Breast epithelium (tissue), 4 donors: ENCODE results near the gene FMNL1. TPM values are rescaled to one million over a fixed set of nuclear protein-coding genes. Genes with fewer than 3 reads are reported as not detected.
"Not testable (repeated sequence)": the region's sequence is repeated elsewhere in the genome, so short reads cannot be mapped to it uniquely, and the experiment has no call there.

ENCODE experiments used
- DNase-seq, 2 donors: peaks; one replicate each; pipeline ENCODE4 v3.0.0-alpha.2; 2019; ENCODE audit warnings: low spot score in 2 of 2
- H3K27ac ChIP-seq, 2 donors: fragments of 200-600 bp; sonication (generic) in 1 of 2; one replicate each; pipeline ENCODE4 v1.5.1; 2016 to 2019; ENCODE audit warnings: mild to moderate bottlenecking in 1 of 2
- H3K27me3 ChIP-seq, 2 donors: fragments of 200-600 bp; sonication (generic) in 1 of 2; one replicate each; pipeline versions ENCODE4 v1.5.1 to v1.6.0; 2017 to 2019; ENCODE audit warnings: control low read depth in 1 of 2, mild to moderate bottlenecking in 1 of 2
- H3K36me3 ChIP-seq: fragments of 200-600 bp; one replicate; pipeline ENCODE4 v1.5.1; 2019
- H3K4me1 ChIP-seq, 2 donors: fragments of 200-600 bp; sonication (generic); one replicate each; pipeline ENCODE4 v1.5.1; 2016 to 2019; ENCODE audit warnings: control low read depth in 1 of 2
- H3K4me3 ChIP-seq, 3 donors: fragments of 200-600 bp; sonication (generic); 1 replicate in 2 of 3; 2 replicates in 1 of 3; pipeline ENCODE4 v1.5.1; 2016 to 2019; ENCODE audit warnings: mild to moderate bottlenecking in 3 of 3, moderate library complexity in 2 of 3
- H3K9me3 ChIP-seq, 2 donors: fragments of 200-600 bp; sonication (generic) in 1 of 2; one replicate each; pipeline ENCODE4 v1.5.1; 2016 to 2019; ENCODE audit warnings: control low read depth in 1 of 2
- CTCF ChIP-seq, 3 donors: fragments of 450-650 bp; IDR thresholded peaks; one replicate each; pipeline ENCODE4 v1.5.1; 2016 to 2017; ENCODE audit warnings: antibody characterized with exemption in 3 of 3, mild to moderate bottlenecking in 3 of 3, moderate library complexity in 3 of 3
- POLR2A ChIP-seq: fragments of 450-650 bp; IDR thresholded peaks from one replicate; pipeline ENCODE4 v1.6.1; 2016; ENCODE audit warnings: antibody characterized with exemption, mild to moderate bottlenecking, moderate library complexity
- POLR2AphosphoS5 ChIP-seq, 3 donors: sonication (generic); formaldehyde crosslinking; IDR thresholded peaks; one replicate each; pipeline ENCODE4 v1.6.1; 2017; ENCODE audit warnings: antibody characterized with exemption in 3 of 3
- intact Hi-C: fragments of 100-400 bp; cut with DNase I; formaldehyde crosslinking; loops from one replicate; pipeline ENCODE4 v1.15.1; 2023; ENCODE audit warnings: low total_unique reads
- total RNA-seq, 3 donors: library from RNA; depleted of rRNA; stranded (reverse); fragments of >200 nt; gene quantifications; one replicate each; pipeline ENCODE4 v1.1.0, GENCODE V29; 2016

The FMNL1 gene
- total RNA-seq, 3 donors from 2014 or later: 9.2 to 31.2 (median 10.8) TPM

GRCh38 chr17:45246861-45247428 is 25.3 kb downstream of the FMNL1 start:
- H3K4me3 ChIP-seq: peak overlapping the region; percentile 35 to 82 (median 76)
- no peaks in the 10 kb centered on the region for H3K9me3 ChIP-seq
- H3K36me3 ChIP-seq: no peaks in the 10 kb centered on the region
- TF ChIP-seq POLR2A (no peak), CTCF (IDR thresholded peaks at IDR 0.05) (peak in 2 of 3 donors; percentile 8 to 12)
- no peaks in the 10 kb centered on the region for H3K4me1 ChIP-seq
- no peak for DNase-seq
- H3K27me3 ChIP-seq: no peaks in the 10 kb centered on the region
- intact Hi-C loops: no loop called here
- H3K27ac ChIP-seq: peak overlapping the region; percentile 84 to 90

GRCh38 chr17:45247429-45248131 is 25.9 kb downstream of the FMNL1 start:
- Histone ChIP-seq H3K27ac (peak overlapping the region; percentile 84 to 90), H3K27me3 (no peaks in the 10 kb centered on the region), H3K36me3 (no peaks in the 10 kb centered on the region), H3K9me3 (no peaks in the 10 kb centered on the region), H3K4me1 (no peaks in the 10 kb centered on the region), H3K4me3 (peak overlapping the region; percentile 35 to 82 (median 76))
- peak in 1 of 3 donors; percentile 14 for TF ChIP-seq POLR2AphosphoS5 (IDR thresholded peaks at IDR 0.05)
- TF ChIP-seq CTCF (IDR thresholded peaks at IDR 0.05): no peak
- TF ChIP-seq POLR2A: peak; percentile 40
- intact Hi-C loops: no loop called here
- DNase-seq: peak; percentile 93 to 96

GRCh38 chr17:45248132-45248957 is 26.7 kb downstream of the FMNL1 start:
- Histone ChIP-seq H3K27me3 (no peaks in the 10 kb centered on the region), H3K9me3 (no peaks in the 10 kb centered on the region), H3K27ac (peak overlapping the region; percentile 84 to 90), H3K4me3 (peak overlapping the region; percentile 35 to 82 (median 76)), H3K4me1 (no peaks in the 10 kb centered on the region), H3K36me3 (no peaks in the 10 kb centered on the region)
- TF ChIP-seq POLR2AphosphoS5 (IDR thresholded peaks at IDR 0.05) (no peak), POLR2A (no peak), CTCF (IDR thresholded peaks at IDR 0.05) (no peak)
- peak; percentile 66 to 70 for DNase-seq
- intact Hi-C loops: no loop called here

GRCh38 chr17:45251931-45252330 is 30.2 kb downstream of the FMNL1 start:
- no peaks in the 10 kb centered on the region for H3K9me3 ChIP-seq
- H3K4me3 ChIP-seq: no peak overlapping the region
- no peak for DNase-seq
- intact Hi-C loops: no loop called here
- TF ChIP-seq CTCF (IDR thresholded peaks at IDR 0.05): no peak
- no peak for TF ChIP-seq POLR2AphosphoS5 (IDR thresholded peaks at IDR 0.05)
- no peak for TF ChIP-seq POLR2A
- no peaks in the 10 kb centered on the region for H3K27me3 ChIP-seq
- peak overlapping the region in 1 of 2 donors; percentile 5 for H3K27ac ChIP-seq
- no peaks in the 10 kb centered on the region for H3K36me3 ChIP-seq
- no peaks in the 10 kb centered on the region for H3K4me1 ChIP-seq

GRCh38 chr17:45253237-45253636 is 31.6 kb downstream of the FMNL1 start:
- H3K9me3 ChIP-seq, H3K27me3 ChIP-seq, H3K27ac ChIP-seq, intact Hi-C loops, H3K4me3 ChIP-seq, DNase-seq, H3K4me1 ChIP-seq, H3K36me3 ChIP-seq: not testable (repeated sequence)
